B cell (primary cell): ENCODE results near the gene BSG. TPM values are rescaled to one million over a fixed set of nuclear protein-coding genes. Genes with fewer than 3 reads are reported as not detected.

ENCODE experiments used
- ATAC-seq: fragments of 200-7000 bp; cut with Tn5 transposase; one replicate; pipeline ENCODE4 v1.10.0; 2021; ENCODE audit warnings: low read depth, mild to moderate bottlenecking, moderate number of reproducible peaks, moderate library complexity
- CTCF ChIA-PET: fragments of 350-600 bp; sonication (Branson Sonifier 250); formaldehyde crosslinking; loops from one replicate; lab custom pipeline; 2021; ENCODE audit warnings: antibody characterized with exemption, inconsistent platforms; lab: Charles Lee
- POLR2A ChIA-PET: fragments of 350-600 bp; sonication (Branson Sonifier 250); formaldehyde crosslinking; loops from one replicate; lab custom pipeline; 2021; ENCODE audit warnings: antibody characterized with exemption; lab: Charles Lee
- DNase-seq: peaks from one replicate; pipeline ENCODE4 v3.0.0; 2013
- H2AFZ ChIP-seq: 2 replicates; pipeline ENCODE4 v1.6.1; 2012; ENCODE audit warnings: mild to moderate bottlenecking, low read depth, low read length; ENCODE audit not compliant: insufficient read depth, poor library complexity, severe bottlenecking
- H3K27ac ChIP-seq, 2 donors: 1 replicate in 1 of 2; 2 replicates in 1 of 2; pipeline ENCODE4 v1.5.1; 2012 to 2013; ENCODE audit warnings: low read length in 2 of 2, mild to moderate bottlenecking in 2 of 2, moderate library complexity in 1 of 2
- H3K27me3 ChIP-seq, 4 experiments: fragments of 200-600 bp in 1 of 4; sonication (generic) in 1 of 4; replicated peaks in 1 of 4; 1 replicate in 2 of 4; 2 replicates in 2 of 4; pipeline versions ENCODE4 v1.6.1 to v1.7.0; 2013 to 2016; ENCODE audit warnings: low read length in 3 of 4, mild to moderate bottlenecking in 2 of 4, mixed read lengths in 1 of 4, moderate library complexity in 1 of 4; ENCODE audit not compliant: insufficient read depth in 4 of 4, control insufficient read depth in 3 of 4; ENCODE audit errors: control extremely low read depth in 1 of 4
- H3K36me3 ChIP-seq, 2 experiments: replicated peaks in 1 of 2; 1 replicate in 1 of 2; 2 replicates in 1 of 2; pipeline versions ENCODE4 v1.6.1 to v1.7.1; 2013; ENCODE audit warnings: low read length in 1 of 2; ENCODE audit not compliant: insufficient read depth in 2 of 2, control insufficient read depth in 1 of 2; ENCODE audit errors: control extremely low read depth in 1 of 2, extremely low read depth in 1 of 2
- H3K4me1 ChIP-seq, 2 donors: fragments of 200-600 bp in 1 of 2; sonication (generic) in 1 of 2; 1 replicate in 1 of 2; 2 replicates in 1 of 2; pipeline versions ENCODE4 v1.5.1 to v1.6.1; 2013 to 2017; ENCODE audit warnings: low read length in 2 of 2; ENCODE audit not compliant: control insufficient read depth in 2 of 2, insufficient read depth in 2 of 2
- H3K4me2 ChIP-seq: replicated peaks from 2 replicates; pipeline ENCODE3; 2012; ENCODE audit warnings: mild to moderate bottlenecking, low read depth, low read length; ENCODE audit not compliant: poor library complexity, severe bottlenecking
- H3K4me3 ChIP-seq, 5 experiments: fragments of 200-600 bp in 1 of 5; sonication (generic) in 1 of 5; 1 replicate in 3 of 5; 2 replicates in 2 of 5; pipeline versions ENCODE4 v1.5.1 to v1.7.0; 2011 to 2016; ENCODE audit warnings: low read length in 4 of 5, mild to moderate bottlenecking in 4 of 5, low read depth in 2 of 5, control low read depth in 1 of 5, moderate library complexity in 1 of 5; ENCODE audit not compliant: insufficient read depth in 1 of 5; ENCODE audit errors: control extremely low read depth in 1 of 5, extremely low read depth in 1 of 5
- H3K79me2 ChIP-seq: fragments of 200-600 bp; sonication (generic); one replicate; pipeline ENCODE4 v1.6.0; 2016; ENCODE audit warnings: low read length; ENCODE audit not compliant: control insufficient read depth, insufficient read depth
- H3K9ac ChIP-seq: fragments of 200-600 bp; sonication (generic); 2 replicates; pipeline ENCODE4 v1.6.1; 2017; ENCODE audit warnings: mild to moderate bottlenecking, low read length, moderate library complexity
- H3K9me3 ChIP-seq, 3 donors: one replicate each; pipeline versions ENCODE4 v1.6.1 to v1.7.1; 2013; ENCODE audit warnings: low read length in 2 of 3; ENCODE audit not compliant: control insufficient read depth in 2 of 3, insufficient read depth in 1 of 3; ENCODE audit errors: control extremely low read depth in 1 of 3
- H4K20me1 ChIP-seq: 2 replicates; pipeline ENCODE4 v1.6.0; 2012; ENCODE audit warnings: mild to moderate bottlenecking, low read length; ENCODE audit not compliant: insufficient read depth, control insufficient read depth, poor library complexity, severe bottlenecking
- H3K27ac Mint-ChIP-seq: one replicate; pipeline ENCODE4 v1.8.0; 2021; ENCODE audit warnings: mixed read lengths
- H3K27me3 Mint-ChIP-seq: one replicate; pipeline ENCODE4 v1.8.0; 2021; ENCODE audit warnings: mixed read lengths
- H3K4me1 Mint-ChIP-seq: one replicate; pipeline ENCODE4 v1.8.0; 2021; ENCODE audit warnings: mixed read lengths
- H3K4me3 Mint-ChIP-seq: one replicate; pipeline ENCODE4 v1.8.0; 2021; ENCODE audit warnings: mixed read lengths
- H3K9me3 Mint-ChIP-seq: one replicate; pipeline ENCODE4 v1.8.0; 2022; ENCODE audit warnings: mixed read lengths; ENCODE audit not compliant: insufficient read depth
- CTCF ChIP-seq: fragments of 200-600 bp; IDR thresholded peaks from one replicate; pipeline ENCODE4 v1.8.0; 2022; ENCODE audit warnings: antibody characterized with exemption, mild to moderate bottlenecking
- EZH2 ChIP-seq: IDR thresholded peaks from 2 replicates; pipeline ENCODE4 v1.6.1; 2012; ENCODE audit warnings: borderline replicate concordance, low read depth, mild to moderate bottlenecking, moderate library complexity, low read length; ENCODE audit not compliant: insufficient read depth, poor library complexity, severe bottlenecking
- WGBS: methylation state at CpG from one replicate; pipeline ENCODE4 v1.1.5; 2013; ENCODE audit warnings: missing lambda C conversion rate; ENCODE audit not compliant: insufficient coverage; 5-methylcytosine and 5-hydroxymethylcytosine counted together
- intact Hi-C: fragments of 100-400 bp; cut with micrococcal nuclease; formaldehyde crosslinking; loops from one replicate; pipeline ENCODE4 v1.10.0; 2022
- polyA plus RNA-seq: library from polyadenylated mRNA; depleted of rRNA; stranded (reverse); fragments of >200 nt; gene quantifications from 2 replicates; pipeline ENCODE4 v1.2.3, GENCODE V29; 2012
- total RNA-seq, 2 donors: library from RNA; stranded (reverse); fragments of 120-200 nt in 1 of 2; gene quantifications; 1 replicate in 1 of 2; 2 replicates in 1 of 2; pipeline versions ENCODE4 v1.2.3 to v1.2.4, GENCODE V29; 2013 to 2022

BSG gene
- total and polyA plus RNA-seq, 2 donors (not counting 1 experiment from before 2014, with no cell fraction given): 82.1 to 131 TPM

DNA sequence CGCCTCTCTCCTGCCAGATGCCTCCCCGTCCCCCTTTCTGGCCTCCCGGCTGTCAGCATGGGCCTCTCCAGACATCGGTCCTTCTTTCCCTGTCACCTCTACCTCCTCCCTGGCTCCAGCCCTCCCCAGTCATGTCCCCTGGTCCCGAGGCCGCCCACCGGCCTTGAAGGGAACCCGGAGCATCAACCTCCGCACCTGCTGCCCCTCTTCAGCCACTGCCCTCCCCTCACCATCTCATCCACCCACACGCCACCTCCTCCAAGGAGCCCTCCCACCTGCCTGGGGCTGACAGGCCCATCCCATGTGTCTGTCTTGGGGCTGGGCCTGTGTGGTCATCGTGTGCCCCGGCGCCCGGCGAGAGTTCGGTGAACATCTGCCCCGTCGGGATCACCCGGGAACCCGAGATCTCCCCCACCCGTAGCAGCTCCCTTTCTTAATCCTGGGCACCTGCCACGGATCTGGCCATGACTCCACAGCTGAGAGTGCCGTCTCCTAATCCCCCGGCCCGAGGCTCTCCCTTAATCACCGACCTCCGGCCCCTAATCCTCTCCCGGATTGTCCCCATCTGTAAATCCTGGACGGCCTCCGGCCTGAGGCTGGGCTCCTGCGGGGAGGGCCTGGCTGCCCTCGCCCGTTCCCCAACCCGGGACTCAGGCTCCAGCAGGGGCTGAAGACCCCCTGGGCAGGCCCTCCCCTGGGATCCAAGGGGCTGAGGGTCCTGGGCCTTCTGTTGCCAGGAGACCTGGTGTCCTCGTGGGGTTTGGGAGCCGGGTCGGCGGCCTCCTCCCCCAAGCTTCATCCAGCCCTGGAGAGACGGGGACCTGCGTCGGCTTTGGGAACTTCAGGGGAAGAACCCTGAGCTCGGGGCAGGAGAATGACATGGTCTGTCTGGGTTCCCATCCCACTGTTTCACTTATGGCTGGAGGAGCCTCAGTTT is 23.2 kb downstream of the BSG start:
- 88% methylated on average over 34 of the region's 42 CpGs for WGBS

More for the DNA sequence above, 23.2 kb downstream of the BSG start:
- peaks cover 0 to 2% of the 10 kb centered on the region in 2 donors for H3K4me1 ChIP-seq
- no peak overlapping the region for H2AFZ ChIP-seq
- intact Hi-C loops: no loop called here
- Mint-ChIP-seq H3K27ac (no peak overlapping the region), H3K4me3 (no peak overlapping the region), H3K4me1 (peaks cover 4% of the 10 kb centered on the region), H3K27me3 (peaks cover 10% of the 10 kb centered on the region), H3K9me3 (no peaks in the 10 kb centered on the region)
- H3K4me2 ChIP-seq: no peak overlapping the region
- POLR2A ChIA-PET: no interaction called here
- CTCF ChIA-PET: no interaction called here
- H3K79me2 ChIP-seq: no peaks in the 10 kb centered on the region
- no peak for TF ChIP-seq EZH2
- no peak for TF ChIP-seq CTCF
- H3K36me3 ChIP-seq: no peaks in the 10 kb centered on the region
- H3K27ac ChIP-seq: no peak overlapping the region
- peaks cover 0 to 21% (median 8%) of the 10 kb centered on the region in 4 experiments for H3K27me3 ChIP-seq
- no peak for DNase-seq
- no peak overlapping the region for H3K4me3 ChIP-seq
- no peaks in the 10 kb centered on the region for H4K20me1 ChIP-seq
- no peak for ATAC-seq
- peaks cover 0 to 26% (median 0%) of the 10 kb centered on the region in 3 donors for H3K9me3 ChIP-seq
- H3K9ac ChIP-seq: no peak overlapping the region
